Ascending aorta (tissue), 2 donors: Measurements from ENCODE around the gene ARID1B. TPM values are rescaled to one million over a fixed set of nuclear protein-coding genes. Genes with fewer than 3 reads are reported as not detected.
A peak's percentile ranks its signal among the peaks of the same experiment; 100 is the strongest.

Source experiments
- DNase-seq, 2 donors: peaks; one replicate each; pipeline ENCODE4 v3.0.0-alpha.2; 2019; ENCODE audit warnings: low spot score in 2 of 2
- H3K27ac ChIP-seq, 2 donors: fragments of 200-600 bp; sonication (generic); one replicate each; pipeline ENCODE4 v1.5.1; 2016 to 2017; ENCODE audit warnings: mild to moderate bottlenecking in 1 of 2
- H3K27me3 ChIP-seq: fragments of 200-600 bp; sonication (generic); one replicate; pipeline ENCODE4 v1.5.1; 2017
- H3K36me3 ChIP-seq, 2 donors: fragments of 200-600 bp; sonication (generic); one replicate each; pipeline ENCODE4 v1.5.1; 2016
- H3K4me1 ChIP-seq, 2 donors: fragments of 200-600 bp; sonication (generic); one replicate each; pipeline ENCODE4 v1.5.1; 2016 to 2017; ENCODE audit warnings: mild to moderate bottlenecking in 1 of 2
- H3K4me3 ChIP-seq, 2 donors: fragments of 200-600 bp; sonication (generic); one replicate each; pipeline ENCODE4 v1.5.1; 2016 to 2017; ENCODE audit warnings: mild to moderate bottlenecking in 1 of 2
- H3K9me3 ChIP-seq, 2 donors: fragments of 200-600 bp; sonication (generic); one replicate each; pipeline ENCODE4 v1.5.1; 2016
- intact Hi-C: fragments of 100-400 bp; cut with DNase I; formaldehyde crosslinking; loops from one replicate; pipeline ENCODE4 v1.15.1; 2023
- total RNA-seq: library from RNA; depleted of rRNA; stranded (reverse); fragments of >200 nt; gene quantifications from one replicate; pipeline ENCODE4 v1.1.0, GENCODE V29; 2016
- TF ChIP-seq, protein P1 (sequence below), 3 experiments: fragments of 200-600 bp in 2 of 3; fragments of 450-650 bp in 1 of 3; sonication (generic) in 2 of 3; IDR thresholded peaks; one replicate each; pipeline ENCODE4 v1.5.1; 2016 to 2019; ENCODE audit warnings: antibody characterized with exemption in 3 of 3, mild to moderate bottlenecking in 1 of 3, moderate library complexity in 1 of 3

Gene ARID1B
- total RNA-seq, 1 donor from 2014 or later = 97.9 TPM

GRCh38 chr6:156774863-156775405, 2.2 kb upstream of the ARID1B start:
- TF ChIP-seq, protein P1, sequence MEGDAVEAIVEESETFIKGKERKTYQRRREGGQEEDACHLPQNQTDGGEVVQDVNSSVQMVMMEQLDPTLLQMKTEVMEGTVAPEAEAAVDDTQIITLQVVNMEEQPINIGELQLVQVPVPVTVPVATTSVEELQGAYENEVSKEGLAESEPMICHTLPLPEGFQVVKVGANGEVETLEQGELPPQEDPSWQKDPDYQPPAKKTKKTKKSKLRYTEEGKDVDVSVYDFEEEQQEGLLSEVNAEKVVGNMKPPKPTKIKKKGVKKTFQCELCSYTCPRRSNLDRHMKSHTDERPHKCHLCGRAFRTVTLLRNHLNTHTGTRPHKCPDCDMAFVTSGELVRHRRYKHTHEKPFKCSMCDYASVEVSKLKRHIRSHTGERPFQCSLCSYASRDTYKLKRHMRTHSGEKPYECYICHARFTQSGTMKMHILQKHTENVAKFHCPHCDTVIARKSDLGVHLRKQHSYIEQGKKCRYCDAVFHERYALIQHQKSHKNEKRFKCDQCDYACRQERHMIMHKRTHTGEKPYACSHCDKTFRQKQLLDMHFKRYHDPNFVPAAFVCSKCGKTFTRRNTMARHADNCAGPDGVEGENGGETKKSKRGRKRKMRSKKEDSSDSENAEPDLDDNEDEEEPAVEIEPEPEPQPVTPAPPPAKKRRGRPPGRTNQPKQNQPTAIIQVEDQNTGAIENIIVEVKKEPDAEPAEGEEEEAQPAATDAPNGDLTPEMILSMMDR (IDR thresholded peaks at IDR 0.05) = no peak
- no peaks in the 10 kb centered on the region for H3K9me3 ChIP-seq
- no peaks in the 10 kb centered on the region for H3K36me3 ChIP-seq
- H3K4me1 ChIP-seq = peaks cover 0 to 22% of the 10 kb centered on the region in 2 donors
- no peak for DNase-seq
- peak overlapping the region; percentile 36 to 45 for H3K4me3 ChIP-seq
- intact Hi-C loops = loop anchor here (1.0 to 10.0 kb wide), 5 partner anchors 55 to 497 kb away; no protein-coding TSS in a partner anchor
- peak overlapping the region; percentile 97 to 99 for H3K27ac ChIP-seq
- H3K27me3 ChIP-seq = no peaks in the 10 kb centered on the region

DNA sequence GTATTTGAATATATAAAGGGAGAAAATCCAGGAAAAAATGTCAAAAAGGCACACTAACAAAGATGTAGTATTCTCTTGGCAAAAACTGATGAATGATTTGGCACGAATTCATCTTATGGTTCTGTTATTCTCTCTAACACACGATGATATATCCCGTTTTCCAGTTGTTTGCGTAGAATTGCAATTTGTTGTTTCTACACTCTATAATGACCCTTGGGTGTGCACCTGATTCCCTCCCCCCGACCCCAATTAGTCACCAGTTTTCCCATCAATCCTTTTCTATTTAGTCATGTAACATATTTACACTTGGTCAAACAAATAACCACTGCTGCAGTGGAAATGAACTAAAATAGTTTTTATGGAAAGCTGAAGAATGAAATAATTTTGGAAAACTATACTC, 1.5 kb upstream of the ARID1B start:
- no peak for DNase-seq
- H3K27ac ChIP-seq = peak overlapping the region; percentile 97 to 99
- H3K4me3 ChIP-seq = peak overlapping the region; percentile 76 to 99
- intact Hi-C loops = loop anchor here (1.0 to 10.0 kb wide), 5 partner anchors 55 to 497 kb away; no protein-coding TSS in a partner anchor
- no peaks in the 10 kb centered on the region for H3K36me3 ChIP-seq
- peaks cover 0 to 26% of the 10 kb centered on the region in 2 donors for H3K4me1 ChIP-seq
- H3K27me3 ChIP-seq = no peaks in the 10 kb centered on the region
- TF ChIP-seq, protein P1 (IDR thresholded peaks at IDR 0.05) = no peak
- H3K9me3 ChIP-seq = no peaks in the 10 kb centered on the region

DNA sequence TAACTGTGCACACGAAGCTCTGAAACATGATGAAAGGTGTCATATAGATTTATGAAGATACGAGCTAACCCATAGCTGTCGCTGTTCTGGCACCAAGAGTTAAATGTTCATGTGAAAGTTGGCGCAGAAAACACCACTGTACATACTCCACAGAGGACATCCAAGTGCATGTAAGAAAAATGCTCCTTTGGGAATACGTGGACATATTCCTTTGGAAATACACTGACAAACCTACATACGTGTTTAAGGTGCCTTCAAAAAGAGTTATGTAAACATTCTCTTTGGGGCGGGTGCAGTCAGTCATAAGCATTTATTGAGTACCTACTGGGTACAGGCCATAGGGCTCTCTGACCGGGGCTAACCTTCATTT, 723 bp upstream of the ARID1B start:
- Histone ChIP-seq H3K9me3 (no peaks in the 10 kb centered on the region), H3K36me3 (no peaks in the 10 kb centered on the region), H3K4me3 (peak overlapping the region; percentile 76 to 99), H3K27ac (peak overlapping the region; percentile 97 to 99), H3K27me3 (no peaks in the 10 kb centered on the region), H3K4me1 (peaks cover 0 to 26% of the 10 kb centered on the region in 2 donors)
- intact Hi-C loops = loop anchor here (5.0 to 10.0 kb wide), 3 partner anchors 352 to 496 kb away; no protein-coding TSS in a partner anchor
- TF ChIP-seq, protein P1 (IDR thresholded peaks at IDR 0.05) = no peak
- DNase-seq = no peak

- Histone ChIP-seq H3K4me1 (peaks cover 0 to 26% of the 10 kb centered on the region in 2 donors), H3K4me3 (peak overlapping the region; percentile 76 to 99), H3K36me3 (no peaks in the 10 kb centered on the region), H3K27ac (peak overlapping the region; percentile 97 to 100), H3K27me3 (no peaks in the 10 kb centered on the region), H3K9me3 (no peaks in the 10 kb centered on the region)
- intact Hi-C loops = loop anchor here (1.0 to 10.0 kb wide), 4 partner anchors 91 to 494 kb away; no protein-coding TSS in a partner anchor
- TF ChIP-seq, protein P1 (IDR thresholded peaks at IDR 0.05) = no peak
- DNase-seq = peak in 1 of 2 donors; percentile 69
Observed at GRCh38 chr6:156777577-156778453, 637 bp downstream of the ARID1B start.

DNA sequence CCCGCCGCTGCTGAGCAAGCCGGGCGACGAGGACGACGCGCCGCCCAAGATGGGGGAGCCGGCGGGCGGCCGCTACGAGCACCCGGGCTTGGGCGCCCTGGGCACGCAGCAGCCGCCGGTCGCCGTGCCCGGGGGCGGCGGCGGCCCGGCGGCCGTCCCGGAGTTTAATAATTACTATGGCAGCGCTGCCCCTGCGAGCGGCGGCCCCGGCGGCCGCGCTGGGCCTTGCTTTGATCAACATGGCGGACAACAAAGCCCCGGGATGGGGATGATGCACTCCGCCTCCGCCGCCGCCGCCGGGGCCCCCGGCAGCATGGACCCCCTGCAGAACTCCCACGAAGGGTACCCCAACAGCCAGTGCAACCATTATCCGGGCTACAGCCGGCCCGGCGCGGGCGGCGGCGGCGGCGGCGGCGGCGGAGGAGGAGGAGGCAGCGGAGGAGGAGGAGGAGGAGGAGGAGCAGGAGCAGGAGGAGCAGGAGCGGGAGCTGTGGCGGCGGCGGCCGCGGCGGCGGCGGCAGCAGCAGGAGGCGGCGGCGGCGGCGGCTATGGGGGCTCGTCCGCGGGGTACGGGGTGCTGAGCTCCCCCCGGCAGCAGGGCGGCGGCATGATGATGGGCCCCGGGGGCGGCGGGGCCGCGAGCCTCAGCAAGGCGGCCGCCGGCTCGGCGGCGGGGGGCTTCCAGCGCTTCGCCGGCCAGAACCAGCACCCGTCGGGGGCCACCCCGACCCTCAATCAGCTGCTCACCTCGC, 1.5 kb downstream of the ARID1B start:
- peak in 1 of 2 donors; percentile 71 for DNase-seq
- Histone ChIP-seq H3K27ac (peak overlapping the region; percentile 93 to 100), H3K4me1 (peaks cover 0 to 30% of the 10 kb centered on the region in 2 donors), H3K9me3 (no peaks in the 10 kb centered on the region), H3K27me3 (no peaks in the 10 kb centered on the region), H3K4me3 (peak overlapping the region; percentile 76 to 99), H3K36me3 (no peaks in the 10 kb centered on the region)
- TF ChIP-seq, protein P1 (IDR thresholded peaks at IDR 0.05) = no peak
- intact Hi-C loops = loop anchor here (1.0 to 10.0 kb wide), 4 partner anchors 243 to 494 kb away; no protein-coding TSS in a partner anchor
